GM12878 (cell line): ENCODE results near the gene TPRG1. TPM values are rescaled to one million over a fixed set of nuclear protein-coding genes. Genes with fewer than 3 reads are reported as not detected.

Experiments used
- ATAC-seq: fragments of 200-7000 bp; cut with Tn5 transposase; 3 replicates; pipeline ENCODE4 v1.9.1; 2020; ENCODE audit warnings: mild to moderate bottlenecking, moderate library complexity
- BruUV-seq: library from RNA; stranded (reverse); fragments of 400-500 nt; replicated peaks from 2 replicates; lab custom pipeline; 2021; lab: Mats Ljungman, UMichigan
- CTCF ChIA-PET: fragments of 300-600 bp; sonication (Branson Sonifier 250); formaldehyde crosslinking; extraction: SDS; loops from one replicate; lab custom pipeline; 2021; ENCODE audit warnings: inconsistent platforms; lab: Yijun Ruan, JAX
- POLR2A ChIA-PET: fragments of 350-600 bp; formaldehyde crosslinking; extraction: SDS; loops from one replicate; lab custom pipeline; 2021; ENCODE audit warnings: inconsistent platforms; lab: Charles Lee
- RAD21 ChIA-PET: fragments of 300-600 bp; sonication (Branson Sonifier 250); formaldehyde crosslinking; loops from one replicate; lab custom pipeline; 2023; ENCODE audit warnings: antibody characterized with exemption; ENCODE audit not compliant: unreplicated experiment; lab: Charles Lee
- SMC1A ChIA-PET: fragments of 300-600 bp; sonication (Branson Sonifier 250); formaldehyde crosslinking; loops from one replicate; lab custom pipeline; 2023; ENCODE audit not compliant: unreplicated experiment, uncharacterized antibody; lab: Charles Lee
- DNase-seq: peaks from one replicate; pipeline ENCODE4 v3.0.0-alpha.2; 2011; ENCODE audit warnings: low read depth, low spot score
- FAIRE-seq: peaks from 3 replicates; lab custom pipeline; 2011; peaks lifted over from hg19 to GRCh38; lab: Jason Lieb, UNC
- H2AFZ ChIP-seq: 2 replicates; pipeline ENCODE4 v1.6.0; 2011; ENCODE audit warnings: low read depth, low read length, control low read depth; ENCODE audit not compliant: control insufficient read depth
- H3K27ac ChIP-seq: 2 replicates; pipeline ENCODE4 v1.5.1; 2011; ENCODE audit warnings: control low read depth; ENCODE audit not compliant: control insufficient read depth, insufficient read depth
- H3K27me3 ChIP-seq, 2 experiments: replicated peaks in 1 of 2; 2 replicates each; pipeline versions ENCODE4 v1.6.0 to v1.6.1; 2011; ENCODE audit warnings: low read length in 1 of 2; ENCODE audit not compliant: control insufficient read depth in 2 of 2, insufficient read depth in 2 of 2
- H3K36me3 ChIP-seq, 2 experiments: 2 replicates each; pipeline ENCODE4 v1.5.1; 2011; ENCODE audit warnings: low read length in 1 of 2; ENCODE audit not compliant: control insufficient read depth in 2 of 2, insufficient read depth in 2 of 2
- H3K4me1 ChIP-seq: 2 replicates; pipeline ENCODE4 v1.6.1; 2011; ENCODE audit warnings: mild to moderate bottlenecking, low read length, moderate library complexity, mixed read lengths; ENCODE audit not compliant: control insufficient read depth, insufficient read depth
- H3K4me2 ChIP-seq: 2 replicates; pipeline ENCODE4 v1.6.0; 2011; ENCODE audit warnings: control low read depth; ENCODE audit not compliant: control insufficient read depth, insufficient read depth
- H3K4me3 ChIP-seq: fragments of 200-600 bp; sonication (generic); 2 replicates; pipeline ENCODE4 v1.5.1; 2016
- H3K79me2 ChIP-seq: 2 replicates; pipeline ENCODE4 v1.6.0; 2011; ENCODE audit warnings: low read length; ENCODE audit not compliant: control insufficient read depth, insufficient read depth
- H3K9ac ChIP-seq: 2 replicates; pipeline ENCODE4 v1.8.0; 2011; ENCODE audit warnings: low read length, control low read depth, mixed read lengths; ENCODE audit not compliant: control insufficient read depth, insufficient read depth
- H3K9me3 ChIP-seq: replicated peaks from 3 replicates; pipeline ENCODE4 v1.5.1; 2011; ENCODE audit warnings: mild to moderate bottlenecking, low read length; ENCODE audit not compliant: control insufficient read depth, insufficient read depth
- H4K20me1 ChIP-seq: 2 replicates; pipeline ENCODE4 v1.6.0; 2011; ENCODE audit not compliant: control insufficient read depth, insufficient read depth
- BRCA1 ChIP-seq: IDR thresholded peaks from 2 replicates; pipeline ENCODE4 v1.6.1; 2011; ENCODE audit warnings: low read depth, low read length, improper control_type of control experiment
- EP300 ChIP-seq, 2 experiments: fragments of 150-350 bp in 1 of 2; IDR thresholded peaks; 2 replicates each; pipeline ENCODE4 v1.6.1; 2011 to 2012; ENCODE audit warnings: low read depth in 2 of 2, low read length in 2 of 2, borderline replicate concordance in 1 of 2, improper control_type of control experiment in 1 of 2, inconsistent platforms in 1 of 2; ENCODE audit not compliant: control insufficient read depth in 1 of 2
- FOXM1 ChIP-seq: IDR thresholded peaks from 2 replicates; pipeline ENCODE4 v1.6.1; 2012; ENCODE audit warnings: low read depth, mild to moderate bottlenecking, inconsistent platforms, low read length, moderate library complexity
- HCFC1 ChIP-seq: fragments of 150-350 bp; IDR thresholded peaks from 2 replicates; pipeline ENCODE4 v1.6.1; 2014; ENCODE audit warnings: low read length
- IKZF1 ChIP-seq: fragments of 450-650 bp; conservative IDR thresholded peaks from 2 replicates; pipeline ENCODE4 v1.6.1; 2017; ENCODE audit warnings: antibody characterized with exemption, mild to moderate bottlenecking
- IKZF2 ChIP-seq, 2 experiments: fragments of 450-650 bp; IDR thresholded peaks; 2 replicates each; pipeline ENCODE4 v1.6.1; 2017; ENCODE audit warnings: mild to moderate bottlenecking in 2 of 2, moderate library complexity in 2 of 2
- NFXL1 ChIP-seq: fragments of 450-650 bp; IDR thresholded peaks from 2 replicates; pipeline ENCODE4 v1.6.1; 2017; ENCODE audit warnings: antibody characterized with exemption, mild to moderate bottlenecking, borderline replicate concordance
- RBBP5 ChIP-seq: fragments of 200-600 bp; sonication (generic); conservative IDR thresholded peaks from 2 replicates; pipeline ENCODE4 v1.6.1; 2016
- TAF1 ChIP-seq: IDR thresholded peaks from 2 replicates; pipeline ENCODE4 v1.6.1; 2011; ENCODE audit warnings: mild to moderate bottlenecking, low read depth, low read length, borderline replicate concordance
- WGBS: methylation state at CpG from one replicate; pipeline ENCODE4 v1.1.6; 2016; ENCODE audit warnings: low lambda C conversion rate; ENCODE audit not compliant: insufficient replicate concordance, insufficient coverage; ENCODE audit errors: missing lambda C conversion rate; 5-methylcytosine and 5-hydroxymethylcytosine counted together
- in situ Hi-C: fragments of 300-500 bp; cut with MboI; formaldehyde crosslinking; loops from 9 replicates; pipeline ENCODE4 v1.14.3; 2018; ENCODE audit warnings: mixed read lengths
- intact Hi-C: fragments of 100-400 bp; cut with micrococcal nuclease; formaldehyde crosslinking; loops from one replicate; pipeline ENCODE4 v1.14.2; 2022; ENCODE audit not compliant: unreplicated experiment
- polyA plus RNA-seq, 11 experiments: library from polyadenylated mRNA; depleted of rRNA in 4 of 11; unstranded in 6 of 11; stranded (reverse) in 5 of 11; fragments of >200 nt; fragmentation: Nextera tagmentation in 4 of 11; fragmentation: Illumina TruSeq in 1 of 11; extraction: Ambion mirVana in 4 of 11; extraction: Trizol in 1 of 11; gene quantifications; 1 replicate in 1 of 11; 2 replicates in 10 of 11; pipeline versions ENCODE4 v1.2.1 to v1.2.3, GENCODE V29; 2011 to 2016; ENCODE audit warnings: inconsistent platforms in 2 of 11, missing spikeins in 2 of 11, low read depth in 1 of 11
- total RNA-seq, 4 experiments: library from RNA; depleted of rRNA in 3 of 4; stranded (reverse); fragments of >200 nt in 3 of 4; fragmentation: Illumina TruSeq in 1 of 4; extraction: Trizol in 1 of 4; gene quantifications; 2 replicates each; pipeline versions ENCODE4 v1.2.1 to v1.2.3, GENCODE V29; 2013 to 2021
- TF ChIP-seq, protein P1 (sequence below): fragments of 450-650 bp; IDR thresholded peaks from 2 replicates; pipeline ENCODE4 v1.6.1; 2016; ENCODE audit warnings: mild to moderate bottlenecking
- TF ChIP-seq, protein P2 (sequence below): fragments of 450-650 bp; IDR thresholded peaks from 2 replicates; pipeline ENCODE4 v1.6.1; 2016; ENCODE audit warnings: mild to moderate bottlenecking
- TF ChIP-seq, protein P3 (sequence below): fragments of 450-650 bp; conservative IDR thresholded peaks from 2 replicates; pipeline ENCODE4 v1.6.1; 2017; ENCODE audit warnings: mild to moderate bottlenecking, moderate library complexity
- TF ChIP-seq, protein P4 (sequence below): IDR thresholded peaks from 2 replicates; pipeline ENCODE4 v1.6.1; 2011; ENCODE audit warnings: borderline replicate concordance, low read depth, mild to moderate bottlenecking, moderate library complexity, mixed read lengths, low read length; ENCODE audit not compliant: insufficient read depth; ENCODE audit errors: extremely low read length
- TF ChIP-seq, protein P5 (sequence below): fragments of 150-350 bp; IDR thresholded peaks from 2 replicates; pipeline ENCODE4 v1.6.1; 2014; ENCODE audit warnings: mild to moderate bottlenecking, low read depth, low read length

The TPRG1 gene
- total and polyA plus RNA-seq, 10 of the 15 experiments (the other 5 are each of a cell fraction or from before 2014, with no cell fraction given), result 0.26 to 30.7 (median 3.6) TPM

DNA sequence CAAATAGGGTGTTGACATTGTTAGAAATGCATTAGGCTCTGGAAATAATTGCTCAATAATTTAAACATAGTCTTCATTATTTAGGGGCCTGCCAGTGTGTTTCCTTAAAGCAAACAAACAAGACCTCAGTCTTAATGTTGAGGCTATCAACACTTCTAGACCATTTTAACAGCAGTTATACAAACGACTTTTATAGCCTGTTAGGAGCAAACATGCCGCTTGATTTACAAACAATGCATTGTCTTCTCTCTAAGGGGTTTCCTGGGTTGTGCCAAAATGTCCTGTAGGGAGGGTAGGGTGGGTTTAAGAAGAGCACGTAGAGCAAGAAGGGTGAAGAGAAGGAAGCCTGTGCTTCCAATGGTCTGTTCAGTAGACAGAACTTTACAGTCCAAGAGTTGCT lies 53.7 kb downstream of the TPRG1 start (continued):
- TF ChIP-seq, protein P1, sequence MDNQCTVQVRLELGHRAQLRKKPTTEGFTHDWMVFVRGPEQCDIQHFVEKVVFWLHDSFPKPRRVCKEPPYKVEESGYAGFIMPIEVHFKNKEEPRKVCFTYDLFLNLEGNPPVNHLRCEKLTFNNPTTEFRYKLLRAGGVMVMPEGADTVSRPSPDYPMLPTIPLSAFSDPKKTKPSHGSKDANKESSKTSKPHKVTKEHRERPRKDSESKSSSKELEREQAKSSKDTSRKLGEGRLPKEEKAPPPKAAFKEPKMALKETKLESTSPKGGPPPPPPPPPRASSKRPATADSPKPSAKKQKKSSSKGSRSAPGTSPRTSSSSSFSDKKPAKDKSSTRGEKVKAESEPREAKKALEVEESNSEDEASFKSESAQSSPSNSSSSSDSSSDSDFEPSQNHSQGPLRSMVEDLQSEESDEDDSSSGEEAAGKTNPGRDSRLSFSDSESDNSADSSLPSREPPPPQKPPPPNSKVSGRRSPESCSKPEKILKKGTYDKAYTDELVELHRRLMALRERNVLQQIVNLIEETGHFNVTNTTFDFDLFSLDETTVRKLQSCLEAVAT, result no peak
- TF ChIP-seq NFXL1 (no peak), IKZF1 (no peak)
- TF ChIP-seq, protein P2, sequence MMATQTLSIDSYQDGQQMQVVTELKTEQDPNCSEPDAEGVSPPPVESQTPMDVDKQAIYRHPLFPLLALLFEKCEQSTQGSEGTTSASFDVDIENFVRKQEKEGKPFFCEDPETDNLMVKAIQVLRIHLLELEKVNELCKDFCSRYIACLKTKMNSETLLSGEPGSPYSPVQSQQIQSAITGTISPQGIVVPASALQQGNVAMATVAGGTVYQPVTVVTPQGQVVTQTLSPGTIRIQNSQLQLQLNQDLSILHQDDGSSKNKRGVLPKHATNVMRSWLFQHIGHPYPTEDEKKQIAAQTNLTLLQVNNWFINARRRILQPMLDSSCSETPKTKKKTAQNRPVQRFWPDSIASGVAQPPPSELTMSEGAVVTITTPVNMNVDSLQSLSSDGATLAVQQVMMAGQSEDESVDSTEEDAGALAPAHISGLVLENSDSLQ, result no peak

DNA sequence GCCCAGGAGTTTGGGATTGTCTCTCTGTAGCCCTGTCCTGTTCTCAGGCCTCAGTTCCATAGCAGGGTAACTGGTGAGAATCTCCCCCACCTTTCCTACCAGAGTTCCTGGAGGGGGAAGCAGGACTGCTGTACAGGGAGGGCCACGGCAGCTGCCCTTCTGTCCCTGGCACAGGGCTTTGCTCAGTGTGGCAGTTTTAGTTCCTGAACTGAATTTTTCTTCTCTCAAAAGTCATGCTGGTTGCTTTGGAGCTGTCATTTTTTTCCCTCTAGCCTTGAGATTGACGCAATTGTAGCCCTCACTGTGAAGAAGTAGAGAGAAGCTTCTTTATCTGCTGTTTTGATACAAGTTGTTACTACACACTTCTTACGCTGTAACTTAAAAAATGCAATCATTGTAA lies 55.5 kb downstream of the TPRG1 start:
- in situ Hi-C loops, result no loop called here
- no TSS peak for BruUV-seq
- FAIRE-seq, result no peak
- TF ChIP-seq RBBP5 (no peak), BRCA1 (no peak), TAF1 (no peak), IKZF2 (IDR thresholded peaks at IDR 0.05) (no peak), HCFC1 (no peak), FOXM1 (no peak), EP300 (IDR thresholded peaks at IDR 0.05; ENCODE audit: borderline replicate concordance in 1 of 2, control insufficient read depth in 1 of 2, low read depth in 2 of 2, low read length in 2 of 2) (no peak)
- TF ChIP-seq, protein P3, sequence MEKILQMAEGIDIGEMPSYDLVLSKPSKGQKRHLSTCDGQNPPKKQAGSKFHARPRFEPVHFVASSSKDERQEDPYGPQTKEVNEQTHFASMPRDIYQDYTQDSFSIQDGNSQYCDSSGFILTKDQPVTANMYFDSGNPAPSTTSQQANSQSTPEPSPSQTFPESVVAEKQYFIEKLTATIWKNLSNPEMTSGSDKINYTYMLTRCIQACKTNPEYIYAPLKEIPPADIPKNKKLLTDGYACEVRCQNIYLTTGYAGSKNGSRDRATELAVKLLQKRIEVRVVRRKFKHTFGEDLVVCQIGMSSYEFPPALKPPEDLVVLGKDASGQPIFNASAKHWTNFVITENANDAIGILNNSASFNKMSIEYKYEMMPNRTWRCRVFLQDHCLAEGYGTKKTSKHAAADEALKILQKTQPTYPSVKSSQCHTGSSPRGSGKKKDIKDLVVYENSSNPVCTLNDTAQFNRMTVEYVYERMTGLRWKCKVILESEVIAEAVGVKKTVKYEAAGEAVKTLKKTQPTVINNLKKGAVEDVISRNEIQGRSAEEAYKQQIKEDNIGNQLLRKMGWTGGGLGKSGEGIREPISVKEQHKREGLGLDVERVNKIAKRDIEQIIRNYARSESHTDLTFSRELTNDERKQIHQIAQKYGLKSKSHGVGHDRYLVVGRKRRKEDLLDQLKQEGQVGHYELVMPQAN, result no peak
- TF ChIP-seq, protein P4, sequence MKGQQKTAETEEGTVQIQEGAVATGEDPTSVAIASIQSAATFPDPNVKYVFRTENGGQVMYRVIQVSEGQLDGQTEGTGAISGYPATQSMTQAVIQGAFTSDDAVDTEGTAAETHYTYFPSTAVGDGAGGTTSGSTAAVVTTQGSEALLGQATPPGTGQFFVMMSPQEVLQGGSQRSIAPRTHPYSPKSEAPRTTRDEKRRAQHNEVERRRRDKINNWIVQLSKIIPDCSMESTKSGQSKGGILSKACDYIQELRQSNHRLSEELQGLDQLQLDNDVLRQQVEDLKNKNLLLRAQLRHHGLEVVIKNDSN, result no peak
- TF ChIP-seq, protein P5, sequence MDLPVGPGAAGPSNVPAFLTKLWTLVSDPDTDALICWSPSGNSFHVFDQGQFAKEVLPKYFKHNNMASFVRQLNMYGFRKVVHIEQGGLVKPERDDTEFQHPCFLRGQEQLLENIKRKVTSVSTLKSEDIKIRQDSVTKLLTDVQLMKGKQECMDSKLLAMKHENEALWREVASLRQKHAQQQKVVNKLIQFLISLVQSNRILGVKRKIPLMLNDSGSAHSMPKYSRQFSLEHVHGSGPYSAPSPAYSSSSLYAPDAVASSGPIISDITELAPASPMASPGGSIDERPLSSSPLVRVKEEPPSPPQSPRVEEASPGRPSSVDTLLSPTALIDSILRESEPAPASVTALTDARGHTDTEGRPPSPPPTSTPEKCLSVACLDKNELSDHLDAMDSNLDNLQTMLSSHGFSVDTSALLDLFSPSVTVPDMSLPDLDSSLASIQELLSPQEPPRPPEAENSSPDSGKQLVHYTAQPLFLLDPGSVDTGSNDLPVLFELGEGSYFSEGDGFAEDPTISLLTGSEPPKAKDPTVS, result no peak

More for the DNA sequence above, 55.5 kb downstream of the TPRG1 start:
- Histone ChIP-seq H3K4me3 (no peak overlapping the region), H4K20me1 (no peaks in the 10 kb centered on the region), H3K9ac (no peak overlapping the region), H3K4me1 (no peaks in the 10 kb centered on the region), H3K27ac (no peak overlapping the region), H3K4me2 (no peak overlapping the region), H3K79me2 (no peaks in the 10 kb centered on the region), H3K36me3 (no peaks in the 10 kb centered on the region), H2AFZ (no peak overlapping the region), H3K9me3 (no peaks in the 10 kb centered on the region), H3K27me3 (peaks cover 0 to 3% of the 10 kb centered on the region in 2 experiments; a peak in 2 of 4 replicates)
- ATAC-seq (no peak), DNase-seq (no peak)
- RAD21 ChIA-PET, result no interaction called here
- intact Hi-C loops, result no loop called here
- POLR2A ChIA-PET, result no interaction called here
- CTCF ChIA-PET, result no interaction called here
- SMC1A ChIA-PET, result no interaction called here
- WGBS, result 56% methylated on average over 3 of the region's 3 CpGs
